Stimulated activated CD4-positive, alpha-beta T cell treated with anti-CD3 and anti-CD28 coated beads, Interleukin-4, amount 100 ng/mL, for 24 hours (primary cell): ENCODE results near the gene ADD3.
"Not testable (repeated sequence)": the region's sequence is repeated elsewhere in the genome, so short reads cannot be mapped to it uniquely, and the experiment has no call there.

ENCODE experiments used
- DNase-seq: peaks from one replicate; pipeline ENCODE4 v3.0.0-alpha.2; 2020

ADD3 gene

GRCh38 chr10:110035070-110035921 is 27.5 kb downstream of the ADD3 start:
- peak; percentile 19 for DNase-seq

- no peak for DNase-seq
These were observed 28.9 kb downstream of the ADD3 start for GRCh38 chr10:110036640-110037039.

DNA sequence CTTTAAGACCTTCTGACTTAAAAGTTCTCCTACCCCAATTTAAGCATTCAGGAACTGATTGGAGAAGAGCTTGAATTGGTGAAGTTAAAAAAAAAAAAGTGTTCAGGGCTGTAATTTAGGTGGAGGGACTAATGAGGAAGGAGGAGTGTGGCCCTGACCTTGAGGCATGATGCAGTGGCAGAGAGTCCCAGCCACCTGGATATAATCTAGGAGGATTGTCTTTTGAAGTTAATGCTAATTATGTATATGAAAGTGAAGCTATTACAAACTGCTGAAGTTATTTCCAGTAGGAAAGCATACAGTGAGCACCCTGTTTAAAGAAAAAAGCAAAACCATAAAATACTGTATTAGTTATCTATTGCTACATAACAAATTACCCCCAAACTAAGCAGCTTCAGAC is 31.5 kb downstream of the ADD3 start:
- no peak for DNase-seq

DNA sequence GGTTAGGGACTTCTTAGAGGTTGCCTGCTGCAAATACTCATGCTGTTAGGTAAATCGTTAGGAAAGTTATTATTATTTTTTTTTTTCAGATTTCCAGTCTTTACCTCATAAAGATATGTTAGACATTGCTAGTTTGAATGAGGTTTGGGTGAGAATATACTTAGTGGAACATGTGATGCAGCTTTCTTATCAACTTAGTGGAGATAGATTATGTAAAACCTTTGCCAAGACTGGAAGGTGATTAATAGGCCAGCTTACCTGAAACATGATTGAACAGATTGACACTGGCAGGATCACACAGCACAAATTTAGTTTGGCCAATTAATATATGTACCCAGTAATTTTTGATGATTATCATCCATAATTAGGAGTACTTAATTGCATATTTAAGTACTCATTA is 32.3 kb downstream of the ADD3 start:
- no peak for DNase-seq

DNA sequence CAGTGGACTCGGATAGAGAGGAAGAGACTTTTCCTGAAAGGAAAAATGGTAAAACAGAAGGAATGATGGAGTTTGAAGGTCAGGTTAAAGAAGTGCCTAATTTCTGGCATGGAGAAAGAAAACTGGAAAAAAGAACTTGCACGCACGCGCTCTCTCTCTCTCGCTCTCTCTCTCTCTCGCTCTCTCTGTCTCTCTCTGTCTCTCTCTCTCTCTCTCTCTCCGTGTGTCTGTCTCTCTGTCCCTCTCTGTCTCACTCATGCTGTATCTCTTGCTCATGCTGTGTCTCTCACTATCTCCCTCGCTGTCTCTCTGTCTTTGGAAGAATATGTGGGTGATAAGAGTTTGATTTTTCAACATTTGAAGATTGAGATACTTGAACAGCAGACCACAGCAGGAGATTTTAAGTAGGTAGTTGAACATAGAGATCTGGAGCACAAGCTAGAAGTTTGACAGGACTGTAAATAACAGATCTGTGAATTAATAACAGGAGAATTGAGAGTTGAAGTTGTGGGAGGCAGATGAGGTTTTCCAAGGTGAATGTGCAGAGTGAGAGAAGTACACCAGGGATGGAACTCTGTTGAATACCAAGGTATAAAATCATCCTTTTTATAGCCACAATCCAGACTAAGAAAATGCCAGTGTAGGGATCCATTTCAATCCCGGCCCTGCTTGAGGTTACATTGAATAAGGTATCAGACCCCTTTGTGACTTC is 33.1 kb downstream of the ADD3 start:
- DNase-seq, result no peak

- no peak for DNase-seq
These were observed 33.7 kb downstream of the ADD3 start for GRCh38 chr10:110041479-110041829.

DNA sequence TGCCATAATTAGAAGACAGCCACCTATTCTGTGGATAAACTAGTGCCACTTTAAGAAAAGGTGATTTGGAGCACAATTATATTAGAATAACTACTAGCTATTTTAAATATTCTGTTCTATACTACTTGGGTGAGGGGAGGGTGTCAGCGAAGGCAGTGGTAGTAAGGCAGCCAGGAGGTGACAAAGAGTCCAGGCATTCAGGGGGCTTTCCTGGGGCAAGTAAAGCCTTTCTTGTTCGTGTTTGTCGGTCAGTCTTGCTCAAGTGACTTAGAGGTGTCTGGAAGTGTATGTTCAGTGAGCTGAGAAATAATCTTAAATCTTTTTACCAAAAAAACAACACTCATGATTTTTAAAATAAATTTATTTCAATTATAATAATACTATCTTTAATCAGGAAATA is 34.4 kb downstream of the ADD3 start:
- DNase-seq, result no peak

- no peak for DNase-seq
These were observed 35.1 kb downstream of the ADD3 start for GRCh38 chr10:110042891-110043290.

DNA sequence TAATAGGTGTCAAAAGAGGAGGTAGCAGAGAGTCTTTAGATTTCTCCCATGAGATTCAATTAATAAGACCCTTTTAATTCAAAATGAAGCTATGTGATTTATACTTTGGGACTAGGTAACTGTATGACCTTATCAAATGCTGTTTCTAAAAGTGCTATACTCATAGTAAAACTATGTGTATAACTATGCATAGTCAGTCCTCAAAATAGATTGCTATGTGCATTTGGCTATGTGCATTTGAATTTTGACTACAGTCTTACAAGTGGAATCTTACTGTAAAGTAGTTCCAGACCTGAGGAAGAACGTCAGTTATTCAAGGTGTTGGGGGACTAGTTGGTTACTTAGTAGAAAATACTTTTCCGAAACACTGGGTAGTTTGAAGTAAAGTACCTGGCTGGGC is 36.9 kb downstream of the ADD3 start:
- no peak for DNase-seq

DNA sequence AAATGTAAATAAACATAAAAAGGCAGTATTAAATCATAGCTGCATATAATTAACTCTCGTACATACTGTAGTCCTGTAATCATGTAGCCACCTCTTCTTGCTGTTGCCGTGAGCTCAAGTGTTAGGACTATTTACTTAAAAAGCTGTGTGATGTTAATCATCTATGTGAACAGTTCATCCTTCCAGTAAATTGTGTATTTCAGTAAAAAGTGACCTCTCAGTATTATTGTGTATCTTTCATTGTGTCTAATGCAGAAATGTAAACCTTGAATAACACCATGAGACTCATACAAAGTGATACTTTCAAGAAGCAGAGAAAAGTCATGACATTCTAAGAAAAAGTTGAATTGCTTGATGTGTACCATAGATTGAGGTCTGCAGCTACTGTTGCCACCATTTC is 38.0 kb downstream of the ADD3 start:
- DNase-seq, result no peak

GRCh38 chr10:110048145-110048544 is 40.4 kb downstream of the ADD3 start:
- not testable (repeated sequence) for DNase-seq

- no peak for DNase-seq
These were observed 41.0 kb downstream of the ADD3 start for GRCh38 chr10:110048781-110049180.

DNA sequence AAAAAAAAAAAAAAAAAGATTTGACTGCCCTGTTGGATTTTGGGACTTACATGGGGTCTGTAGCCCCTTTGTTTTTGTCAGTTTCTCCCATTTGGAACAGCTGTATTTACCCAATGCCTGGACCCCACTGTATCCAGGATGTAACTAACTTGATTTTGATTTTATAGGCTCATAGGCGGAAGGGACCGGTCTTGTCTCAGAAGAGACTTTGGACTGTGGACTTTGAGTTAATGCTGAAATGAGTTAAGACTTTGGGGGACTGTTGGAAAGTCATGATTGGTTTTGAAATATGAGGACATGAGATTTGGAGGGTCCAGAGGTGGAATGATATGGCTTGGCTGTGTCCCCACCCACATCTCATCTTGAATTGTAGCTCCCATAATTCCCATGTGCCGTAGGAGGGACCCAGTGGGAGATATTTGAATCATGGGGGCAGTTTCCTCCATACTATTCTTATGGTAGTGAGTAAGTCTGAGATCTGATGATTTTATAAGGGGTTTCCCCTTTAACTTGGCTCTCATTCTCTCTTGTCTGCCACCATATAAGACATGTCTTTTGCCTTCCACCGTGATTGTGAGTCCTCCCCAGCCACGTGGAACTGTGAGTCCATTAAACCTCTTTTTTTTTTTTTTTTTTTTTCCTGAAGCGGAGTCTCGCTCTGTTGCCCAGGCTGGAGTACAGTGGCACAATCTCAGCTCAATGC is 42.3 kb downstream of the ADD3 start:
- peak; percentile 10 for DNase-seq

- no peak for DNase-seq
These were observed 43.7 kb downstream of the ADD3 start for GRCh38 chr10:110051487-110051886.

DNA sequence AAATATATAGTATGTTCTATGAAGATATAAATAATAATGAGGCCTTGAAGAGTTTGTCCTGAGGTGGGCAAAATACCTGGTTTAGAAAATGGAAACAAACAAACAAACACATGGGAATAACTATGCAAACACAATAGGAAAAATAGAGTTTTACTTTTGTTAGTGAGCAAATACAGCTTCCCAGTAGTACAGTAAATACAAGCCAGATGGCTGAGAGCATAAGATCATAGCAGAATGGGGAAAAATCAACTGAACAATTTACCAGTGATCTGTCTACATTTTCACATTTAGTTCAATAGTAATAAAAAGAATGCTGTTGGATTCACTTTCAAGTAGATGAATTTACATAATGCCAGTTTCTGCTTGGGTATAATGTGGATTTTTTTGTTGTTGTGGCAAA is 45.1 kb downstream of the ADD3 start:
- no peak for DNase-seq

DNA sequence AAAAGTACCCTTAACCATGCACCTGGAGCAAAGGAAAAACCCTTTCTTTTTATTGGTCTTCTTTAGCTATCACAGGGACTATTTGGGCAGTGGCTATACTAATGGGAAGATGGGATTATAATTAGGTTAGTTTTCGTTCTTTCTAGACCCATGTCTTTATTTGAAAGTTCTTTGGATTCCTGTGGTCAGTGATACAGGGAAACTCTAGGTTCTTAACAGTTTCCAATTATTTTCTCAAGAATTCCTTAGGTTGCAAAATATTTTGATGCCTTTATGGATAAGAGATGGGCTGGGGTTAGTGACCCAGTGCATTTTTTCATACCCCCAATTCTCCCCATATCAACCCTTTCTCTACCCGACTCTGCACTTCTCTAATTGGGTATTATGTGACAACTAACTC is 49.0 kb downstream of the ADD3 start:
- no peak for DNase-seq

GRCh38 chr10:110057456-110057855 is 49.7 kb downstream of the ADD3 start:
- DNase-seq, result no peak

GRCh38 chr10:110058212-110058611 is 50.4 kb downstream of the ADD3 start:
- DNase-seq, result no peak

DNA sequence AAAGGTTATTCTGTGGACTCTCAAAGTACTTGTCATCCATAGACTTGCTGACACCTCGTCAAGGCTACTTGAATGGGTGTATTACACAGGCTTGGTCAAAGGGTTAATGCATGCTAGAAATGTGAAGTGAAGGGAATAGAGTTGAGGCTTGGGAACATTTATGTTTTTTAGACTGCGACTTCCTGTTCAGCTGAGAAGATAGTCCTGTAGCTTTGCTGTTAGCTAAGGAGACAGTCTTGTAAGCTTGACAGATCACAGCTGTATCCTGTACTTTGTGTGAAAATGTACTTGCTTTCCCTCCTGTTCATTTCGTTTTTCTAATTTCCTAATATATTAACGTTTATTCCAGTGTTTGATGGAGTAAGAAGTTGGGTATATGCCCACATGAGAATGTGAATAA is 52.1 kb downstream of the ADD3 start:
- no peak for DNase-seq

DNA sequence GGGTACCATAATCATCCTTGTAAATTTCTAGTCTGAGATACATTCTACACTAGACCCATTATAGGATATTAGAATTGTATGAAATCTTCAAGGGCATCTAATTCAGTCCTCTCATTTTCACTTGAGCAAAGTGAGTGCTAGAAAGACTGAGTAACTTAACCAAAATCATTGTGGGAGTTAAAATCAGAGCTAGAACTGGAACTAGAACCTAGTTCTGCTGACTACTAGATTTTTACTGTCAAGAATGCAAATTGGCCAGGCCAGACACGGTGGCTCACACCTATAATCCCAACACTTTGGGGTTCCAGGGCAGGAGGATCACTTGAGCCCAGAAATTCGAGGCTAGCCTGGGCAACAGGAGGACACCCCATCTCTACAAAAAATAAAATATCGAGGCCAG is 53.9 kb downstream of the ADD3 start:
- no peak for DNase-seq

DNA sequence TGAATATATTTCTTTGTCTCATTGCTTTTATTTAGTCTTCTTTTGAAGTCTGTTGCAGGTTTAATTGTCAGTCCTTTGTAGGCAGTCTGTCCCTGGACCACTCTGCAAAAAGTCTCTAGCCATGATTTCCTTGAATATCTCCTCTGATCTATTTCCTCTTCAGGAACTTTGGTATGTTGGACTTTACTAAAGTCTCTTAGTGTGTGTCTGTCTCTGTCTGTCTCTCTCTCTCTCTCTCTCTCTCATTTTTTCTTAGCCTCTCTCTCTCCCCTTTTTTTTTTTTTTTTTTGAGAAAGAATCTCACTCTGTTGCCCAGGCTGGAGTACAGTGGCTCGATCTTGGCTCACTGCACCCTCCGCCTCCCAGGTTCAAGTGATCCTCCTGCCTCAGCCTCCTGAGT is 57.5 kb downstream of the ADD3 start:
- no peak for DNase-seq

GRCh38 chr10:110067960-110068770 is 60.4 kb downstream of the ADD3 start:
- peak; percentile 32 for DNase-seq

DNA sequence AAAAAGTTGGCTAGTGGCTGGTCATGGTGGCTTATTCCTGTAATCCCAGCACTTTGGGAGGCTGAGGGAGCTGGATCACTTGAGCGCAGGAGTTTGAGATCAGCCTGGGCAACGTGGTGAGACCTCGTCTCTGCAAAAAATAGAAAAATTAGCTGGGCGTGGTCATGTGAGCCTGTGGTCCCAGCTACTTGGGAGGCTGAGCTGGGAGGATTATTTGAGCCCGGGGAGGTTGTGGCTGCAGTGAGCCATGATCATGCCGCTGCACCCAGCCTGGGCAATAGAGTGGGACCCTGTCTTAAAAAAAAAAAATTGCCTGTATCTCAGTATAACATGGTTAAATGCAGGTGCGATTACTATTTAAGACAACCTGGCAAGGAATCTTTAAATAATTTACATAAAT is 61.0 kb downstream of the ADD3 start:
- no peak for DNase-seq
